AG09319 (cell line): Measurements from ENCODE around the gene SLC9B2.

ENCODE experiments used
- DNase-seq: peaks from one replicate; pipeline ENCODE4 v3.0.0-alpha.2; 2010; ENCODE audit warnings: low read depth; ENCODE audit errors: extremely low read depth
- CTCF ChIP-seq: IDR thresholded peaks from 2 replicates; pipeline ENCODE4 v1.5.1; 2011; ENCODE audit warnings: low read depth, mild to moderate bottlenecking, inconsistent platforms, low read length, moderate library complexity

Gene SLC9B2

GRCh38 chr4:103104886-103105285 lies 28.3 kb upstream of the SLC9B2 start:
- TF ChIP-seq CTCF, result no peak
- DNase-seq, result no peak

- no peak for DNase-seq
- no peak for TF ChIP-seq CTCF
Observed at GRCh38 chr4:103100691-103101090, 24.1 kb upstream of the SLC9B2 start.

GRCh38 chr4:103099691-103100392 lies 23.3 kb upstream of the SLC9B2 start, which contains the start of gene BDH2:
BDH2 (minus strand) TSS chr4:103099834; CDS start chr4:103096254, 3,580 bp downstream.
- peak; percentile 58 for TF ChIP-seq CTCF
- peak; percentile 90 for DNase-seq

- DNase-seq, result no peak
- no peak for TF ChIP-seq CTCF
Observed at GRCh38 chr4:103098756-103099440, 22.3 kb upstream of the SLC9B2 start.

GRCh38 chr4:103098341-103098740 lies 21.8 kb upstream of the SLC9B2 start:
- no peak for DNase-seq
- no peak for TF ChIP-seq CTCF

GRCh38 chr4:103097112-103097511 lies 20.6 kb upstream of the SLC9B2 start:
- no peak for DNase-seq
- no peak for TF ChIP-seq CTCF

GRCh38 chr4:103095080-103095479 lies 18.5 kb upstream of the SLC9B2 start:
- TF ChIP-seq CTCF, result no peak
- DNase-seq, result no peak
